SHP77 (cell line): ENCODE data around the gene GCK.
"Not testable (repeated sequence)": the region's sequence is repeated elsewhere in the genome, so short reads cannot be mapped to it uniquely, and the experiment has no call there.

ENCODE experiments used
- DNase-seq, 2 experiments: peaks; one replicate each; lab custom pipeline; 2025; lab: John Stamatoyannopoulos, UW

The GCK gene

GRCh38 chr7:44177570-44178131, 11.6 kb downstream of the GCK start:
- no peak for DNase-seq

GRCh38 chr7:44176486-44176885, 12.8 kb downstream of the GCK start:
- DNase-seq, result no peak

GRCh38 chr7:44175730-44176129, 13.5 kb downstream of the GCK start:
- DNase-seq, result no peak

GRCh38 chr7:44174694-44174948, 14.6 kb downstream of the GCK start:
- not testable (repeated sequence) for DNase-seq

DNA sequence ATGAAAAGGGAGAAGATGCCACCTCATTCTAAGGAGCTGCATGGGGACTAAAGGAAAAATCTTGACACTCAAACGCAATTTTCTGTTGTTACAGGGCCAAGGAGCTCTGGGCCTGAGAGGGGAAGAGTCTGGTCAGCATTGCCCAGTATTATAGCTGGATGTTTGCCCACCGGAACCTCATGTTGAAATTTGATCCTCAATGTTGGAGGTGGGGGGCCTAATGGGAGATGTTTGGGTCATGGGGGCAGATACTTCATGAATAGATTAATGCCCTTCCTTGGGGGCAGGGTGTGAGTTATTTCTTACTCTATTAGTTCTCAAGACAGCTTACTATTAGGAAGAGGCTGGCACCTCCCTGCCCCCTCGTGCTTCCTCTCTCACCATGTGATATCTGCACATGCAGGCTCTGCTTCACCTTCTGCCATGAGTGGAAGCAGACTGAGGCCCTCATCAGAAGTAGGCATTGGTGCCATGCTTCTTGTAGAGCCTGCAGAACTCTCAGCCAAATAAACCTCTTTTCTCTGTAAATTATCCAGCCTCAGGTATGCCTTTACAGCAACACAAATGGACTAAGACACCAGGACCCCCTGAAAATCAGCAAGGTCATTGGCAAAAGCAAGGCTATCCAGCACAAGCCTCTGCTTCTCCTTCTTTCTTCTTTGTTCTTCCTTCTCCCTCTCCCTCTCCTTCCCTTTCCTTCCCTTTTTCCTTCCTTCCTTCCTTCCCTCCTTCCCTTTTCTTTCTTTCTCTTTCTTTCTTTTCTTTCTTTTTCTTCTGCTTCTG, 15.1 kb downstream of the GCK start:
- no peak for DNase-seq

- no peak for DNase-seq
These were observed 16.3 kb downstream of the GCK start for GRCh38 chr7:44172803-44173424.

DNA sequence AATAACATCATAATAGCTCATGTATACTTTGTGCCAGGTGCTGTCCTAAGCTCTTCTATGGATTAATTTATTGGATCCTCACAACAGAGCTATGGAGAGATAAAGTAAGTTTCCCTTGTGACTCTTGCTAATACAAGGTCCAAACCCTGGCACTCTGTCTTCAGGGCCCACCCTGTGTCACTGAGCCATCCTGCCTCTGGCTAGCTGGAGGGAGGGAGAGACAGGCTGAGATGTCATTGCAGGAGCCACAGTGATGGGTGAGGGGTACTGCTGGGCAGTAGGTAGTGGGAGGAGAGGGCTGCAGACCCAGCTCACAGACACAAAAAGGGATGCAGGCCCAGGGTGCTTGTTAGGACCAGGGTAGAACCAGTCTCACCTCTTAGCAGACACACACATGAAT, 16.9 kb downstream of the GCK start:
- no peak for DNase-seq

GRCh38 chr7:44171901-44172300, 17.3 kb downstream of the GCK start:
- DNase-seq, result not testable (repeated sequence)

GRCh38 chr7:44167920-44168319, 21.3 kb downstream of the GCK start:
- no peak for DNase-seq

GRCh38 chr7:44163591-44163990, 25.6 kb downstream of the GCK start:
- DNase-seq, result no peak

- DNase-seq, result no peak
These were observed 26.3 kb downstream of the GCK start for GRCh38 chr7:44162785-44163395.

- DNase-seq, result no peak
These were observed 27.1 kb downstream of the GCK start for GRCh38 chr7:44162179-44162578.

DNA sequence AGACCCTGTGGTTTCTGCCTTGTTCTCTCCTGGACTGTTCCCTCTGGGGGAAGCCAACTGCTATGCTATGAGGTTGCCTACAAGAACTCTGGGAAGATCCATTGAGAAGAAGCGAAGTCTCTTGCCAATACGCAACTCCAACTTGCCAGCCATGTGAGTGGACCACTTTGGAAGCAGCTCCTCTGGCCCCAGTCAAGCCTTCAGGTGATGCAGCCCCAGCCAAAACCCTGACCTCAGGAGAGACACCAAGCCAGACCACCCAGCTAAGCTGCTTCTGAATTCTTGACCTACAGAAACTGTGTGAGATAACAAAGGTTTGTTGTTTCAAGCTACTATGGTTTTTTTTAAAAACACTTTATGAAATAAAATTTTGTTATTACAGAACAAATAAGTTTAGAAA, 27.9 kb downstream of the GCK start:
- DNase-seq, result no peak

GRCh38 chr7:44159824-44160630, 29.2 kb downstream of the GCK start:
- no peak for DNase-seq

GRCh38 chr7:44158873-44159631, 30.2 kb downstream of the GCK start:
- DNase-seq, result no peak

DNA sequence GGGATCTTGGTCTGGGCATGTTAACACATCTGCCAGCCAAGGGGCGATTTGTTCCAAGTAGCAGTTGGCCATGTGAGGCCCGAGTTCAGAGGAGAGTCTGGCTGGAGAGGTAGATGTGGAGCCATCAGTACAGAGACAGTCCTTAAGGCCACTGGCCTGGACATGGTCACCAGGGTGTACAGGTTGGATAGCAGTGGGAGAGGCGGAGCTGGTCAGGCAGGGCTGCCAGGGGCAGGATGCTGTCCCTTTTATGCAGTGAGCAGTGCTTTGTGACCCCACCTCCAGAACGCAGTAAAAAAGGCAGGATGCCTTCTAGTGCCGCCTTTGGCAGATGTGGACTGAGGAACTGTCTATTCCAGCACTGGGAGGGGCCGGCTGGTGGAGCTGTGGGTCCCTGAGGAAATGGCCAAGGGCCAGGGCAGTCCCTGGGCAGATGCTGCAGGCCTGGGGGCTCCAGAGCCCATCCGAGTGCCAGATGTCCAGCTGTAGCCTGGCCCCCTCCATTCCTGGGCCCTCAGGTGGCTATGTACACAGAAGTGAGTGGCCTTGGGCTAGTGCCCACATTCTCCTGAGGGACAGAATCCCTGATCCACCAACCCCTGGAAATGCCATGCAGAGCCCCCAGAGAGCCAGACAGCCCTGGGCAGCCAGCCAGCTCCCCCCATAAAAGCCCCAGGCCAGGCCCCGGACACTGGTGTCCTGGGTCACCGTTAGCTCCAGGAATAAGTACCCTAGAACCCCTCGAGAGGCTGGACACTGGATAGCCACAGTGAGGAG, 31.0 kb downstream of the GCK start:
- no peak for DNase-seq

- DNase-seq, result no peak
These were observed 31.8 kb downstream of the GCK start for GRCh38 chr7:44157116-44158080.

DNA sequence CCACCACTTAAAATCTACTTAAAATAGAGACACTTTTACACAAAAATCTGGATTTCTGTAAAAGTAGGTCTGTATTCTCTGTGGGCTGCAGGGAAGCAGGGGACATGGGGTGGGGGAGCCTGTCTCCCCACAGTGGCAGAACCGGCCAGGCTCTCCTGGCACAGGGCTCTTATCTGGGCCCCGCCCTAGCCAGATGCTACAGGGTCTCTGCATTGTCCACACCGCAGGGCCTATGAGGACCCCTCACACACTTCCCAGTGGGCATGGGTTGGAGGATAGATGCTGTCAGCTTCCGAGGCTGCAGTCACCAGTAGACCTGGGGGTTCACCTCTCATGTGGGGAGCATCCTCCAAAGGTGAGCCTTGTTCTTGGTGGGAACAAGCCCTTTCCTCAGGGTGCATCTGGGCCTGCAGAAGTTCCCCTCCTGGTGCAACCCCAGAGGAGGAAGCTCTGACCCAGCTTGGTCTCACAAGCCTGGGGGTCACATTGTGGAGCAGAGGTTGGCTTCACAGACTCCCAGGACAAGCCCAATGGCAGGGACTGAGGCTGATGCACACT, 32.7 kb downstream of the GCK start:
- DNase-seq, result no peak
